ENCODE results near the gene PAM16.
"Not testable (repeated sequence)": the region's sequence is repeated elsewhere in the genome, so short reads cannot be mapped to it uniquely, and the experiment has no call there.

The PAM16 gene

GRCh38 chr16:4344300-4344982, 6.7 kb downstream of the PAM16 start:
- not testable (repeated sequence) for H3K4me1 ChIP-seq (ENCODE audit: control insufficient read depth, insufficient read depth, low read length); H3K9ac ChIP-seq (ENCODE audit: low read depth, low read length); H3K4me2 ChIP-seq (ENCODE audit: low read length); H3K4me3 ChIP-seq (ENCODE audit: low read length); H3K9me3 ChIP-seq (replicated peaks; ENCODE audit: low read length); H3K27me3 ChIP-seq (ENCODE audit: control insufficient read depth, insufficient read depth, low read length)
- peaks cover 24% of the 10 kb centered on the region for H3K36me3 ChIP-seq (ENCODE audit: insufficient read depth, low read length)

GRCh38 chr16:4342866-4343744, 8.0 kb downstream of the PAM16 start:
- H3K9me3 ChIP-seq (replicated peaks; ENCODE audit: low read length) = no peaks in the 10 kb centered on the region
- peaks cover 37% of the 10 kb centered on the region for H3K36me3 ChIP-seq (ENCODE audit: insufficient read depth, low read length)
- H3K4me1 ChIP-seq (ENCODE audit: control insufficient read depth, insufficient read depth, low read length) = peaks cover 5% of the 10 kb centered on the region
- no peak overlapping the region for H3K4me2 ChIP-seq (ENCODE audit: low read length)
- no peak overlapping the region for H3K4me3 ChIP-seq (ENCODE audit: low read length)
- H3K9ac ChIP-seq (ENCODE audit: low read depth, low read length) = no peak overlapping the region
- H3K27me3 ChIP-seq (ENCODE audit: control insufficient read depth, insufficient read depth, low read length) = no peaks in the 10 kb centered on the region

GRCh38 chr16:4341250-4341649, 9.9 kb downstream of the PAM16 start:
- Histone ChIP-seq H3K4me1 (ENCODE audit: control insufficient read depth, insufficient read depth, low read length) (no peaks in the 10 kb centered on the region), H3K9ac (ENCODE audit: low read depth, low read length) (no peak overlapping the region), H3K27me3 (ENCODE audit: control insufficient read depth, insufficient read depth, low read length) (no peaks in the 10 kb centered on the region), H3K4me3 (ENCODE audit: low read length) (no peak overlapping the region), H3K4me2 (ENCODE audit: low read length) (no peak overlapping the region), H3K36me3 (ENCODE audit: insufficient read depth, low read length) (peaks cover 42% of the 10 kb centered on the region), H3K9me3 (replicated peaks; ENCODE audit: low read length) (no peaks in the 10 kb centered on the region)

- Histone ChIP-seq H3K9me3 (replicated peaks; ENCODE audit: low read length) (no peaks in the 10 kb centered on the region), H3K4me2 (ENCODE audit: low read length) (no peak overlapping the region), H3K4me1 (ENCODE audit: control insufficient read depth, insufficient read depth, low read length) (no peaks in the 10 kb centered on the region), H3K36me3 (ENCODE audit: insufficient read depth, low read length) (peaks cover 49% of the 10 kb centered on the region), H3K27me3 (ENCODE audit: control insufficient read depth, insufficient read depth, low read length) (no peaks in the 10 kb centered on the region), H3K4me3 (ENCODE audit: low read length) (no peak overlapping the region), H3K9ac (ENCODE audit: low read depth, low read length) (no peak overlapping the region)
Measured at GRCh38 chr16:4340443-4340842, 10.7 kb downstream of the PAM16 start.

- H3K9me3 ChIP-seq (replicated peaks; ENCODE audit: low read length) = no peaks in the 10 kb centered on the region
- no peaks in the 10 kb centered on the region for H3K27me3 ChIP-seq (ENCODE audit: control insufficient read depth, insufficient read depth, low read length)
- H3K4me3 ChIP-seq (ENCODE audit: low read length) = no peak overlapping the region
- no peak overlapping the region for H3K4me2 ChIP-seq (ENCODE audit: low read length)
- H3K9ac ChIP-seq (ENCODE audit: low read depth, low read length) = no peak overlapping the region
- H3K4me1 ChIP-seq (ENCODE audit: control insufficient read depth, insufficient read depth, low read length) = no peaks in the 10 kb centered on the region
- H3K36me3 ChIP-seq (ENCODE audit: insufficient read depth, low read length) = peaks cover 54% of the 10 kb centered on the region
Measured at GRCh38 chr16:4339909-4340308, 11.2 kb downstream of the PAM16 start.

- H3K9ac ChIP-seq (ENCODE audit: low read depth, low read length) = no peak overlapping the region
- no peaks in the 10 kb centered on the region for H3K9me3 ChIP-seq (replicated peaks; ENCODE audit: low read length)
- H3K27me3 ChIP-seq (ENCODE audit: control insufficient read depth, insufficient read depth, low read length) = no peaks in the 10 kb centered on the region
- H3K4me1 ChIP-seq (ENCODE audit: control insufficient read depth, insufficient read depth, low read length) = no peaks in the 10 kb centered on the region
- H3K4me3 ChIP-seq (ENCODE audit: low read length) = no peak overlapping the region
- peaks cover 59% of the 10 kb centered on the region for H3K36me3 ChIP-seq (ENCODE audit: insufficient read depth, low read length)
- no peak overlapping the region for H3K4me2 ChIP-seq (ENCODE audit: low read length)
Measured at GRCh38 chr16:4339455-4339854, 11.7 kb downstream of the PAM16 start.

GRCh38 chr16:4338712-4339299, 12.3 kb downstream of the PAM16 start:
- no peaks in the 10 kb centered on the region for H3K9me3 ChIP-seq (replicated peaks; ENCODE audit: low read length)

GRCh38 chr16:4338125-4338582, 13.0 kb downstream of the PAM16 start:
- H3K27me3 ChIP-seq (ENCODE audit: control insufficient read depth, insufficient read depth, low read length) = no peaks in the 10 kb centered on the region
- H3K4me1 ChIP-seq (ENCODE audit: control insufficient read depth, insufficient read depth, low read length) = no peaks in the 10 kb centered on the region
- no peaks in the 10 kb centered on the region for H3K9me3 ChIP-seq (replicated peaks; ENCODE audit: low read length)
- peaks cover 65% of the 10 kb centered on the region for H3K36me3 ChIP-seq (ENCODE audit: insufficient read depth, low read length)
- no peak overlapping the region for H3K4me2 ChIP-seq (ENCODE audit: low read length)
- H3K4me3 ChIP-seq (ENCODE audit: low read length) = no peak overlapping the region
- no peak overlapping the region for H3K9ac ChIP-seq (ENCODE audit: low read depth, low read length)

More at GRCh38 chr16:4338712-4339299, 12.3 kb downstream of the PAM16 start:
- no peaks in the 10 kb centered on the region for H3K27me3 ChIP-seq (ENCODE audit: control insufficient read depth, insufficient read depth, low read length)
- H3K36me3 ChIP-seq (ENCODE audit: insufficient read depth, low read length) = peaks cover 59% of the 10 kb centered on the region
- no peaks in the 10 kb centered on the region for H3K4me1 ChIP-seq (ENCODE audit: control insufficient read depth, insufficient read depth, low read length)
- no peak overlapping the region for H3K9ac ChIP-seq (ENCODE audit: low read depth, low read length)
- H3K4me3 ChIP-seq (ENCODE audit: low read length) = no peak overlapping the region
- H3K4me2 ChIP-seq (ENCODE audit: low read length) = no peak overlapping the region

- Histone ChIP-seq H3K9ac (ENCODE audit: low read depth, low read length) (no peak overlapping the region), H3K4me1 (ENCODE audit: control insufficient read depth, insufficient read depth, low read length) (no peaks in the 10 kb centered on the region), H3K4me2 (ENCODE audit: low read length) (no peak overlapping the region), H3K4me3 (ENCODE audit: low read length) (no peak overlapping the region), H3K27me3 (ENCODE audit: control insufficient read depth, insufficient read depth, low read length) (no peaks in the 10 kb centered on the region), H3K9me3 (replicated peaks; ENCODE audit: low read length) (no peaks in the 10 kb centered on the region), H3K36me3 (ENCODE audit: insufficient read depth, low read length) (peaks cover 66% of the 10 kb centered on the region)
Measured at GRCh38 chr16:4337540-4338088, 13.5 kb downstream of the PAM16 start.

GRCh38 chr16:4336701-4337539, 14.2 kb downstream of the PAM16 start:
- H3K4me1 ChIP-seq (ENCODE audit: control insufficient read depth, insufficient read depth, low read length) = no peaks in the 10 kb centered on the region
- H3K9me3 ChIP-seq (replicated peaks; ENCODE audit: low read length) = no peaks in the 10 kb centered on the region
- H3K36me3 ChIP-seq (ENCODE audit: insufficient read depth, low read length) = peaks cover 67% of the 10 kb centered on the region
- H3K27me3 ChIP-seq (ENCODE audit: control insufficient read depth, insufficient read depth, low read length) = no peaks in the 10 kb centered on the region
- no peak overlapping the region for H3K9ac ChIP-seq (ENCODE audit: low read depth, low read length)
- H3K4me2 ChIP-seq (ENCODE audit: low read length) = no peak overlapping the region
- H3K4me3 ChIP-seq (ENCODE audit: low read length) = no peak overlapping the region

All from skeletal muscle satellite cell (primary cell).